GM18511 (cell line): ENCODE data around the gene AK5.

Experiments used
- ATAC-seq: cut with Tn5 transposase; IDR thresholded peaks from one replicate; pipeline ENCODE4 v1.9.1; 2021; ENCODE audit warnings: mild to moderate bottlenecking, moderate library complexity; ENCODE audit not compliant: unreplicated experiment

The AK5 gene

DNA sequence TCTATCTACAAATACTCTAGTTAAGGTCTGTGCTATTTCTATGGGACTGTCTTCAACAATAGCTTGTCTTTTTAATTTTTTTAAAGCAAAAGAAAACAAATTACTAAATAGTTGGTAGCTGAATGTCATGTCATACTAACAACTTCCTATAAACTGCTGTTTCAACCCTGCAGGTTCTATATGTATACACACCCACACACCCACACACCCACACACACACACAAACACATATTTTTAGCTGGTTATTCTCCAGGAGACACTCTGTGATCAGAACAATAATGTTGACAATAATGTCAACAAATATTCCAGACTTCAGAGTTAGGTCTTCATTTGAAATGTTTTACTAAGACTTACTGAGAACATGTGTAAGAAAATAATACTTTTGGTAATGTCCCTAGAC is 66.7 kb downstream of the AK5 start:
- ATAC-seq: no peak

GRCh38 chr1:77349275-77349674 is 67.5 kb downstream of the AK5 start:
- ATAC-seq: no peak

DNA sequence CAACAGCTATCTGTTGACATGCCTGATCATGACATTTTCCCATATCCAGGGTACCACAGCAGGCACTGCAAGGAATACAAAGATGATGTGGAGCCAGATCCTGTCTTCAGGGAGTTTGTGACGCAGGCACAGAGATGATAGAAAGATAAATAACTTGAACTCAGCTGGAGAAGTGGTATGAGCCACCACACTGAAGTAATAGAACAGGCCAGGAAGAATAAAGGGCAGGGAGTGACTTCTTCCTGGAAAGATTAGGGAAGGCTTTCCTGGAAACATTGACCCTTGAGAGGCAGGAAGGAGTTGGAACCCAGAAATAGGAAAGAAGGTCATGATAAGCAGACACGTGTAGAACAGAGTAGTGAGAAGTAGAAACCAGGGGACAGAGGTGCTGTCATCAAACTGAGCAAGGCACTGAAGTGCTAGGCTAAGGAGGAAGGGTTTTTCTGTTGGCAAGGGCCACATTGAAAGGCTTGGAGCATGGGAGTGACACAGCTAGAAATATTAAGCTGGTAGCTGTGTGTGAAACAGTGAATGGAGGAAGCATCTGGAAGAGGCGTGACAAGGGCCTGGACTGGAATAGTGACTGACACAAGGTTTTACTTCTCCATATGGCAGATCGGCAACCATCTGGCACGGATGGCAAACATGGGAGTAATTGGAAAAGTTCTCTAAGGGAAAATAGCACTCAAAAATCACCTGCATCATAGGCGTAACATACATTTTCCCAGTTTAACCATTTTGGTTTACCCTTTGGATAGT is 68.4 kb downstream of the AK5 start:
- no peak for ATAC-seq

GRCh38 chr1:77354536-77354935 is 72.7 kb downstream of the AK5 start:
- no peak for ATAC-seq

- ATAC-seq: no peak
These were observed 73.2 kb downstream of the AK5 start for GRCh38 chr1:77355010-77355409.

DNA sequence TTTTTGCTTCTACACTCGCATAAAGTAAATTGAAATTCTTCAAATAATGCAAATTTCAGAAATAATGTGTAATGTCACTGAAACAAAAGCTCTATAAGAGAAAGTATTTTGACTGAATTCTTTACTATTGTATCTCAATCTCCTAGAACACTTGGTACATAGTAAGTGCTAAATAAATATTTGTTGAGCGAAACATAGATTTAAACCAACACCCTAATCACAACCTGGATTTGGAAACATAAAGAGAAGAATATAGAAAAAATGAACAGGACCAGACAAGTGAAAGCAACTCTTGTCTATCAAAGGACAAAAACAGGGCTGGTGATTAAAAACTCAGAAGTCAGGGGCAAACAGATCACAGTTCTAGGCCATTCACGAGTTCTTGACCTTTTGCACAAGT is 74.3 kb downstream of the AK5 start:
- no peak for ATAC-seq

DNA sequence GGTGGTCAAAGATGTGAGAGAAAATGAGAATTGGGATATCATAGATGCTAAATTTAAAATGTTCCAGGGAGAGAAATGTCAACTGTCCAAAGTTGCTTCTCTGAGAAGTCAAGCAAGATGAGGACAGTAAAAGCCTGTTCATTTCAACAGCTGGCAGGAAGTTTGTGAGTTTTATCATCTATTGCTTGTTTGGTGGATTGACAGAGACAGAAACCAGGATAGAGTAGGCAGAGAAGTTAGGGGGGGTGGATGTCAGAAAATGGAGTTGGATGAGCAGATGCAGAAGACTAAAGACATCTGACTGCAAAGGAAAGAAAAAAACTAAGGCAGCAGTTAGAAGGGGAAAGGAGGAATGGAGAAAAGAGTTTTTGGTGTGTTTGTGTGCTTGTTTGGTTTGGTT is 78.4 kb downstream of the AK5 start:
- ATAC-seq: no peak

DNA sequence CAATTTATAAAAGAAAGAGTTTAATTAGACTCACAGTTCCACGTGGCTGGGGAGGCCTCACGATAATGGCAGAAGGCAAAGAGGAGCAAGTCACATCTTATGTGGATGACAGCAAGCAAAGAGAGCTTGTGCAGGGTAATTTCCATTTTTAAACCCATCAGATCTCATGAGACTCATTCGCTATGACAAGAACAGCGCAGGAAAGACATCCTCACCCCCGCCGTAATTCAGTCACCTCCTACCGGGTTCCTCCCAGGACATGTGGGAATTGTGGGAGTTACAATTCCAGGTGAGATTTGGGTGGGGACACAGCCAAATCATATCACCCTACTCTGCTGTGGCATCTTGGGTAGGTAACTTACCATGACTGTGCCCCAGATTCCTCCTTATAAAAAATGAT is 79.8 kb downstream of the AK5 start:
- no peak for ATAC-seq

- ATAC-seq: no peak
These were observed 88.3 kb downstream of the AK5 start for GRCh38 chr1:77370161-77370560.

- no peak for ATAC-seq
These were observed 88.9 kb downstream of the AK5 start for GRCh38 chr1:77370583-77371306.

DNA sequence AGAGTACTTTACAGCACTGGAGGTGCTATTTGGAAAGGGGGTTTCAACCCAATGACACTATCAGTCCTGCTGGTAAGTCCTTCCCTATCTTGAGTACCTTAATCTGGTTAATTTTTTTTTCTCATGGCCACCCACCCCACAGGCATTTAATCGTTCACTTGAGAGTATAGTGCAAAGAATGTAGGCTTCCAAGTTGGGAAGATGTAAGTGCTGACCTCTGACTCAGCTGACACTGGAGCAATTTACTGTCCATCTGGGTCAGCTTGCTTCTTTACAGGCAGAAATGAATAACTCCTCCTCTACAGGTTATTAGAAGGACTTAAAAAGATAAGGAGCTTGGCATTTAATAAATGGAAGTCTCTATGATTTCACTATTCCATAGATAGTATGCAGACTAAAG is 89.6 kb downstream of the AK5 start:
- ATAC-seq: no peak

- no peak for ATAC-seq
These were observed 91.9 kb downstream of the AK5 start for GRCh38 chr1:77373702-77374101.

DNA sequence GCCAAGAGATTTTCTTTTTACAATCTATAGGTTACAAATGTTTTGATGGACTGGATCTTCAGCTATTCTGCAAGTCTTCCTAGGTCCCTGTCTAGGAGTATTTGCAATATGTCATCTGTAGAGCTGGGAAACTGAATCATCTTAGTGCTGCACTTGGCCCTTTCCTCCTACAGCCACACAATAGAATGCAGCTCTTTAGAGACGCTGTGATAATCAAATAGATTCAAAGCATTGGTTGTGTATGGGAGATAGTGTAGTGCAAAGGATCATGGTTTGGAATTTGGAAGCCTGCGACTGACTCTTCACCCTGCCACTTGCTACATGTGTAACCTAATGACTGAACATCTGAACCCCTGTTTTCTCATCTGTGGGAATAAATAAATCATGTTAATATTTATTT is 93.7 kb downstream of the AK5 start:
- no peak for ATAC-seq

DNA sequence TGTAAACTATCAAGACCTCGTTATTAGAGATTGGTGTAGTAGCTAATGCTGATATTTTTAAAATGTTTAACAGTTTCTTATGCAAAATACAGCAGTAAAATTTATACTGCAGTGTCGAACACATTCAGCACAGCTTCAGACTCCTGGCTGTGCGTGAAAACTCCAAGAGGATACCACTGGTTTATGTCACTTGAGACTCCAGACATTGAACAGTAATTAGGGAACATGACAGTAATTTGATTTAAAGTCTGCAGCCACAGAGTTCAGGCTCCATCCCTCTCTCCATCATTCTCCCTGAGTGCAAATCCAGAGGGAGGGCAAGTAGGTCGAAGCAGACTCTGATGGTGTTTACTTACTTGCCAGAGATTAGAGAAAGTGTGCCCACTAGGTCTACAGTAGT is 94.2 kb downstream of the AK5 start:
- ATAC-seq: no peak

DNA sequence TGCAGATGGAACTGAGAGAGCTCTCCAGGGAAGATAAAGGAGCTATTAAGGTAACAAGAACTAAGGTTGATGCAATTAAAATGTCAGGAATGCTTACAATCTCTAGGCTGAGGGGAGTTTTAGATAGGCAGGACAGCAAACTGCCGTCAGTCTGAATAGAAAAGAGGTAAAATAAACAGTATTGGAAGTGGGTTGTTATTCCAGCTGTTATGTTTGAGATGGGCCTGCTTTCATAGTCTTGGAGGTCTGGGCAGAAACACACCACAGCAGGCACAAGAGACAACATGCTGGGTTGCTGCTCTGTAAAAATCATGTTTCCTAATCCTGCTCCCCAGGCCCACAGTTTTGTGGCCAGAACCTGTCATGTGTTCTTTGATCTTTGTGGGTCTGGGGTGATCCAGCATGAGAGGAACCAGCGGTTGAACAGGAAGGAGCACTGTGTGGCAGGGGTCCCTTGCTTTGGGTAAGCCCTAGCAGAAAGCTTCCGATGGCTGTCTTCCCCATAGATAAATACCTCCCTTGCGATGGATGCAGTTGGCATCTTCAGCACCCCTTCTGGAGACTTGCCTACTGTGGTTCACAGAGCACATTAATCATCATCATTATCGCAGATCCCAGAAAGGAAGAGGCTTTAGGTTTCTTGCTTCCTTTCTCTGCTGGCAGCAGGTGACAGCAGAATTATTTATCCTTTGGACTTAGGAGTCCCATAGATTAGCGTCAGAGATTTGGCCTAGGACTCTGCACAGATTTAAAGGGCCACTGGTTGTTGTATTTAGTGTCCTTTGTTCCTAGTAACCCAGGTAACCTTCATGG is 97.1 kb downstream of the AK5 start:
- no peak for ATAC-seq

DNA sequence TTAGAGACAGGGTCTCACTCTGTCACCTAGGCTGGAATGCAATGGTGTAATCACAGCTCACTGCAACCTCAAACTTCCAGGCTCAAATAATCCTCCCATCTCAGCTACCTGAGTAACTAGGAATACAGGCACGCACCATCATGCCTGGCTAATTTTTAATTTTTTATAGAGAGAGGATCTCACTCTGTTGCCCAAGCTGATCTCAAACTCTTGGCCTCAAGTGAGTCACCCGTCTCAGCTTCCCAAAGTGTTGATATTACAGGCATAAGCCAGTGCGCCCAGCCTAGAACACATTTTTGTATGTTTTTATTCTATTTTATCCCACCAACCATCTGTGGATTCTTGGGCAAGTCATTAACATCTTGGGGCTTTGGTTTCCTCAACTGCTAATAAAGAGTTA is 100.5 kb downstream of the AK5 start:
- ATAC-seq: no peak

GRCh38 chr1:77383236-77383635 is 101.4 kb downstream of the AK5 start:
- no peak for ATAC-seq

DNA sequence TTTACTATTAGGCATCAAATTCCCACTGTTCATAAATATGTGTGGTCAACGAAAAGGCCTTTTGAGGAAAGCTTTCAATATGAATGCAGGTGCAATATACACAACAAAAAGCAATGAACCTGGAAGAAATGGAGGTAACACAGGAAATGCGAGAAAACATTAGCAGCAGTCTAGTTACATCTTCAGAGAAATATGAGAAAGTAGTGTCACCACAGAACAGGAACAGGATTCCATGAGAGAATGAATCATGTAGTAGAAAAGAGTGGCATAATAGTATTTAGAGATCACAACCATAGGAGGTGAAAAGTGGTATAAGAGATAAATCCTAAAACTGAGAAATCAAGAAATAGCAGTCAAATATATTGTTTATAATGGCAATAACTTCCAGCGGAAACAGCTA is 103.7 kb downstream of the AK5 start:
- no peak for ATAC-seq

DNA sequence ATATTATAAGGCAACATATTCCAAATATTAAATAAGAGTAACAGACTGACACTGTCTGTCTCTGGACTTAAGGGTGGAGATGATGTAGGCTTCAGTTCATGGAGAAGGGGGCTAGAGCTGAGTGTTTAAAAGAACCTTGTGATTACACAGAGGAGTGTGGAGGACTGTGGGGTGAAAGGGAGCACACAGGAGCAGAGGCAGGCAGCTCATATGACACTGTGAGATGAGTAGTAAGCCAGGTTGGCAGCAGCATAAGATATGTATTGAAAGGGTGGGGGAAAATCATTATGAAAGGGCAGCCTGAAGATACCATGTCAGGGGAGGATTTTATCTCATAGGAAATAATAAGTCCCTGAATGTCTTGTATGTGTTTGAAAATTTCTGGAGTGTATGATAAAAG is 104.5 kb downstream of the AK5 start:
- ATAC-seq: no peak

- no peak for ATAC-seq
These were observed 105.7 kb downstream of the AK5 start for GRCh38 chr1:77387553-77387952.

DNA sequence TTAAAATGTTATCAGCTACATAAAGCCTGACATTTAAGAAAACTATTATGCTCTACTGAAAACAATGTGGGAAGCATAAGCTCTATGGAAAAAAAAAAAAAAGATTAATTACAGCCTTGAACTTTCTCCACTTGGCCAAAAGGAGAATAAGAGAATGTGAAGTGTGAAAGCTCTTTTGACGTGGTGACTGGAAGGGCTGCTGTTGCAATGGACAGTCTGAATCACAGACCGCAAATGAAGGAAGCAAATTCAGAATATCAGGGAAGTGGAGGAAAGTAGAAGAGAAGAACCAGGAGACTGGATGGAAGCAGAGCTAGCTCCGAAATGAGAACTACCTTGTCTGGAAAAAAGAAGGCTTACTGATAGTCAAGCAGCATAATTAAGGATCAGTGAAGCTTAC is 106.8 kb downstream of the AK5 start:
- ATAC-seq: no peak

GRCh38 chr1:77392486-77392885 is 110.7 kb downstream of the AK5 start:
- ATAC-seq: no peak
